ENCODE measurements around the gene DTNB. TPM values are rescaled to one million over a fixed set of nuclear protein-coding genes. Genes with fewer than 3 reads are reported as not detected.

Gene DTNB
- total and polyA plus RNA-seq, 2 experiments from 2014 or later, result 10.3 to 13.9 TPM

DNA sequence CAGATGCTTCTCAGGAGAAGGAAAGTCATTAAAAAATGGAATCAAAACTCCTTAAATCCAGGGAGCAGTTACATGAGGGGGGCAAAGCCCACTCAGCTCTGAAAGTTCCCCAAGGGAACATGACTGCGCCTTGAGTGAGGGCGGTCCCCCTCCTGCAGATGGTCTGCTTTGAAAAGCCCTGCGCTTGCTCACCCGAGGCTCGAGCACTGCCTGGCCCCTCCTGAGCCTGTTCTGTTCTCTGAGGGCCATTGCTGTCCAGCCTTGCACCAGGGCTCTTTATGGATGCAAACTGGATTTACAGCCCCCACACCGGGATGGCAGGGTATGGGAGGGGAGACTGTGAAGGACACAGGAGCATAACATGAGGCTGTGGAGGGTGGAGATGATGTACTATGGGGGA, 293.8 kb downstream of the DTNB start:
- H3K4me3 ChIP-seq, result no peak overlapping the region
- H3K27me3 ChIP-seq, result no peaks in the 10 kb centered on the region
- WGBS (ENCODE audit: low lambda C conversion rate, missing lambda C conversion rate), result 98% methylated on average over 6 of the region's 6 CpGs
- no peaks in the 10 kb centered on the region for H3K9me2 ChIP-seq (replicated peaks; ENCODE audit: insufficient read depth)
- no peak overlapping the region for H2AFZ ChIP-seq
- H3K4me1 ChIP-seq (ENCODE audit: insufficient read depth), result peaks cover 11% of the 10 kb centered on the region
- H3K4me2 ChIP-seq, result no peak overlapping the region
- peak; percentile 1 for DNase-seq (ENCODE audit: low spot score)
- H3K9me3 ChIP-seq (ENCODE audit: low read depth), result no peaks in the 10 kb centered on the region
- H3K79me2 ChIP-seq, result no peaks in the 10 kb centered on the region
- H3K36me3 ChIP-seq (replicated peaks; ENCODE audit: insufficient read depth, low read depth), result no peaks in the 10 kb centered on the region
- TF ChIP-seq EZH2phosphoT487 (IDR thresholded peaks at IDR 0.05; ENCODE audit: low read depth, severe bottlenecking, unreplicated experiment) (no peak), EZH2 (IDR thresholded peaks at IDR 0.05; ENCODE audit: borderline replicate concordance) (no peak)
- TF ChIP-seq, protein P1, sequence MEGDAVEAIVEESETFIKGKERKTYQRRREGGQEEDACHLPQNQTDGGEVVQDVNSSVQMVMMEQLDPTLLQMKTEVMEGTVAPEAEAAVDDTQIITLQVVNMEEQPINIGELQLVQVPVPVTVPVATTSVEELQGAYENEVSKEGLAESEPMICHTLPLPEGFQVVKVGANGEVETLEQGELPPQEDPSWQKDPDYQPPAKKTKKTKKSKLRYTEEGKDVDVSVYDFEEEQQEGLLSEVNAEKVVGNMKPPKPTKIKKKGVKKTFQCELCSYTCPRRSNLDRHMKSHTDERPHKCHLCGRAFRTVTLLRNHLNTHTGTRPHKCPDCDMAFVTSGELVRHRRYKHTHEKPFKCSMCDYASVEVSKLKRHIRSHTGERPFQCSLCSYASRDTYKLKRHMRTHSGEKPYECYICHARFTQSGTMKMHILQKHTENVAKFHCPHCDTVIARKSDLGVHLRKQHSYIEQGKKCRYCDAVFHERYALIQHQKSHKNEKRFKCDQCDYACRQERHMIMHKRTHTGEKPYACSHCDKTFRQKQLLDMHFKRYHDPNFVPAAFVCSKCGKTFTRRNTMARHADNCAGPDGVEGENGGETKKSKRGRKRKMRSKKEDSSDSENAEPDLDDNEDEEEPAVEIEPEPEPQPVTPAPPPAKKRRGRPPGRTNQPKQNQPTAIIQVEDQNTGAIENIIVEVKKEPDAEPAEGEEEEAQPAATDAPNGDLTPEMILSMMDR (IDR thresholded peaks at IDR 0.05; ENCODE audit: poor library complexity), result no peak
- no peaks in the 10 kb centered on the region for H4K20me1 ChIP-seq (ENCODE audit: insufficient read depth, poor library complexity, severe bottlenecking)
- H3K27ac ChIP-seq, result no peak overlapping the region

DNA sequence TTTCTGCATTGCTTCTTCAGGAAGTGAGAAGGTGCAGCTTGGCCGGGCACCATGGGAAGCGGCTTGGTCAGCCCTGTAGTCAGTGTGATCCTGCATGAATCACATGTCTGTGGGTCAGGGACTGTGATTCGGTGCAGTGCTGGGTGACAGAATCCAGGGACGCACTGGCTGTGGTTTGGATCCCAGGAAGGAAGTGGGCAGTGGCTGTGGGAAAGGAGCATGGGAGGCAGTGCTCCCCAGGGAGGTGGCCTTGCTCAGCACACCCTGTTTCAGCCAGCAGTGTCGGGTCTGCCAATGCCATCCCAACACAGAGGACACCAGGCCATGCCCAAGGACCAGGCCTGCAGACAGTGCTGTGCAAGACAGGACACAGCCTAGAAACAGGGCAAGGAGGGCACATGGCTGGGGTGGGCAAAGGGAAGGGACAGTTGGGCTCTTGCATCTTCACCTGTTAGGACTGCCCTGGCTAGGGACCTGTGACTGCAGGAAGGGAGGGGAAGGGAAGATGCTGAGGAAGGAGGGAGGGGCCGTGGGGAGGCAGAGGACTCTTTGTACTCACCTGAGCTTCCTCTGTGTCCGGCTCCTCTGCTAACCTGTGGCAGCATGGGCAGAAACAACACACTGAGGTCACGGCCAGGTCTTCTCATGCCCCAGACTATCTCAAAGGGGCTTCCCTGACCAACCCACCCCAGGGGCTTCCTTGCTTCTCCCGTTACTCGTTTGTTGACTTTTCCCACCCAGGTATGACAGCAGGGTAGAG, 294.5 kb downstream of the DTNB start:
- no peak overlapping the region for H3K27ac ChIP-seq
- no peaks in the 10 kb centered on the region for H3K36me3 ChIP-seq (replicated peaks; ENCODE audit: insufficient read depth, low read depth)
- no peaks in the 10 kb centered on the region for H3K9me2 ChIP-seq (replicated peaks; ENCODE audit: insufficient read depth)
- no peak for TF ChIP-seq EZH2phosphoT487 (IDR thresholded peaks at IDR 0.05; ENCODE audit: low read depth, severe bottlenecking, unreplicated experiment)
- TF ChIP-seq, protein P1 (IDR thresholded peaks at IDR 0.05; ENCODE audit: poor library complexity), result no peak
- no peak for TF ChIP-seq EZH2 (IDR thresholded peaks at IDR 0.05; ENCODE audit: borderline replicate concordance)
- H3K4me3 ChIP-seq, result no peak overlapping the region
- no peaks in the 10 kb centered on the region for H3K9me3 ChIP-seq (ENCODE audit: low read depth)
- H3K4me2 ChIP-seq, result no peak overlapping the region
- H3K27me3 ChIP-seq, result no peaks in the 10 kb centered on the region
- no peak overlapping the region for H2AFZ ChIP-seq
- DNase-seq (ENCODE audit: low spot score), result peak; percentile 2
- H3K79me2 ChIP-seq, result no peaks in the 10 kb centered on the region
- H3K4me1 ChIP-seq (ENCODE audit: insufficient read depth), result peaks cover 11% of the 10 kb centered on the region
- WGBS (ENCODE audit: low lambda C conversion rate, missing lambda C conversion rate), result 95% methylated on average over 10 of the region's 10 CpGs
- H4K20me1 ChIP-seq (ENCODE audit: insufficient read depth, poor library complexity, severe bottlenecking), result no peaks in the 10 kb centered on the region

DNA sequence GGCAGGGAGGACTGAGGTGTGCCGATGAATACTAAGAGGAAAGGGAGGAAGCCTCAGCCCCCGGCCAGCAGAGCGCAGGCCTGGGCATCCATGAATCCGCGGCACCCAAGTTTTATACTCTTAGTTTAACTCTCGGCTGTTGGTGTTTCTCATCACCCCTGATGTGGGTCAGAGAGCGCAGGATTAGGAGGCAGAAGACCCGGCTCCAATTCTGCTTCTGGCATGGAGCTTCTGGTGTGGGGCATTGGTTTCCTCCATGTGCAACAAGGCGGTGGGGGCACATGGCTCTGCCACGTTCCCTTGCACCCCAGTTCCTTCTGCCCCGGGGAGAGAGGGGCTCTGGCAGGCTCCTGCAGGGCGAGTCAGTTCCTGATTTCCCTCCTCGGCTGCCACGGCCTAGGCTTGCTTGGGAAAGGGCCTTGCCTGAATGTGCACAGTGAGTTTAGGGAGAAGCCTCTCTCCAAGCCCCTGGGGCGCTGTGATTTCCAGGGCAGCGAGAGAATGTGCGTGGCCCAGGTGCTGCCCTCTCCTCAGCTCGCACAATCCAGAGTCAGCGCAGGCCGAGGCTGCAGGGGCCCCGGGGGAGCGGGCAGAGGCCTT, 295.5 kb downstream of the DTNB start:
- Histone ChIP-seq H3K4me2 (no peak overlapping the region), H2AFZ (no peak overlapping the region), H4K20me1 (ENCODE audit: insufficient read depth, poor library complexity, severe bottlenecking) (no peaks in the 10 kb centered on the region), H3K27ac (peak overlapping the region; percentile 77), H3K4me3 (no peak overlapping the region), H3K9me3 (ENCODE audit: low read depth) (no peaks in the 10 kb centered on the region), H3K36me3 (replicated peaks; ENCODE audit: insufficient read depth, low read depth) (no peaks in the 10 kb centered on the region), H3K4me1 (ENCODE audit: insufficient read depth) (peaks cover 11% of the 10 kb centered on the region), H3K9me2 (replicated peaks; ENCODE audit: insufficient read depth) (no peaks in the 10 kb centered on the region), H3K27me3 (no peaks in the 10 kb centered on the region), H3K79me2 (no peaks in the 10 kb centered on the region)
- WGBS (ENCODE audit: low lambda C conversion rate, missing lambda C conversion rate), result 96% methylated on average over 22 of the region's 22 CpGs
- no peak for DNase-seq (ENCODE audit: low spot score)
- TF ChIP-seq, protein P1 (IDR thresholded peaks at IDR 0.05; ENCODE audit: poor library complexity), result no peak
- TF ChIP-seq EZH2 (IDR thresholded peaks at IDR 0.05; ENCODE audit: borderline replicate concordance), result no peak
- no peak for TF ChIP-seq EZH2phosphoT487 (IDR thresholded peaks at IDR 0.05; ENCODE audit: low read depth, severe bottlenecking, unreplicated experiment)
